GM21381 (cell line): ENCODE data around the gene CPO.
"Not testable (repeated sequence)": the region's sequence is repeated elsewhere in the genome, so short reads cannot be mapped to it uniquely, and the experiment has no call there.

Experiments used
- ATAC-seq: cut with Tn5 transposase; IDR thresholded peaks from one replicate; pipeline ENCODE4 v1.9.1; 2021; ENCODE audit warnings: mild to moderate bottlenecking, moderate library complexity; ENCODE audit not compliant: unreplicated experiment

CPO gene, protein sequence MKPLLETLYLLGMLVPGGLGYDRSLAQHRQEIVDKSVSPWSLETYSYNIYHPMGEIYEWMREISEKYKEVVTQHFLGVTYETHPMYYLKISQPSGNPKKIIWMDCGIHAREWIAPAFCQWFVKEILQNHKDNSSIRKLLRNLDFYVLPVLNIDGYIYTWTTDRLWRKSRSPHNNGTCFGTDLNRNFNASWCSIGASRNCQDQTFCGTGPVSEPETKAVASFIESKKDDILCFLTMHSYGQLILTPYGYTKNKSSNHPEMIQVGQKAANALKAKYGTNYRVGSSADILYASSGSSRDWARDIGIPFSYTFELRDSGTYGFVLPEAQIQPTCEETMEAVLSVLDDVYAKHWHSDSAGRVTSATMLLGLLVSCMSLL

DNA sequence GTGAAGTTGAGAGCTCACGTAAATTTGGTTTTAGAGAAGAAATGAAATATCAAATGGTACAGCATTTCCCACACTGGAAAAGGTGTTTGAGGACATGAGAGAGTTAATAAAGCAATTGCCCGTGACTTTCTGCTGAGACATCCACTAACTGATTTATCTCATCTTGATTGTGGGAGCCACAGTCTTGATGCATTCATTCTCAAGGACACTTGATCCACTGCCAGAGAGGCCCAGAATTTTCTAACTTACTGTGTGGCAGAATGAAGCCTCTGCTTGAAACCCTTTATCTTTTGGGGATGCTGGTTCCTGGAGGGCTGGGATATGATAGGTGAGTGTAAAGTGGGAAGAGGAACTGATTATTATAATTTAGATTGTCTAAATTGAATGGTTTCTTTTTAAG is at the start of gene CPO:
CPO (plus strand) TSS at position 179 of the 400 bp plus-strand sequence; CDS start at position 261, 82 bp downstream.
- ATAC-seq = no peak

DNA sequence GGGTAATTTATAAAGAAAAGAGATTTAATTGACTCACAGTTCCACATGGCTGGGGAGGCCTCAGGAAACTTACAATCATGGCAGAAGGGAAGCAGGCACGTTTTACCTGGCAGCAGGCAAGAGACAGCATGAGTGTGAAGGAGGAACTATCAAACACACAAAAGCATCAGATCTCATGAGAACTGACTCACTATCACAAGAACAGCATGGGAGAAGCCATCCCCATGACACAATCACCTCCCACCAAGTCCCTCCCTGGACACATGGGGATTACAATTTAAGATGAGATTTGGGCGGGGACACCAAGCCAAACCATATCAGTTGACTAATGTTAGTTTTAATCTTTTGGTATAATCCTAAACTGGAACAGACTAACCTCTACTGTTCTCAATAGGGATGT is 49.1 kb upstream of the CPO start:
- ATAC-seq = no peak

DNA sequence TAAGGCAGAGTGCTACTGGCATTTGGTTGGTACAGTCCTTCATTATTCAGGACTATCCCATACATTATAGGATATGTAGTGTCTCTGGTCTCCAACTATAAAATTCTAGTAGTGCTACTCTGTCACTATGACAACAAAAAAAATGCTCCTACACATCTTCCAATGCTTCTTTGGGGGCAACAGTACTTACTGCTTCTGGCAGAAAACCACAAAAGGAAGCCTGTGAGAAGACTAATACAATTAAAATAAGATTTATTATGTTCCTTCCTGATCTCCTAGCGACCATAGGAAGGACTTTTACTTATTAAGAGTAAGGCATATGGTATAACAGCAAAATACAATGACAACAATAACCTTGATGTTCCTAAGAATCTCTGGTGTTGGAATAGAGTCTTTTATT is 48.4 kb upstream of the CPO start:
- ATAC-seq = no peak

DNA sequence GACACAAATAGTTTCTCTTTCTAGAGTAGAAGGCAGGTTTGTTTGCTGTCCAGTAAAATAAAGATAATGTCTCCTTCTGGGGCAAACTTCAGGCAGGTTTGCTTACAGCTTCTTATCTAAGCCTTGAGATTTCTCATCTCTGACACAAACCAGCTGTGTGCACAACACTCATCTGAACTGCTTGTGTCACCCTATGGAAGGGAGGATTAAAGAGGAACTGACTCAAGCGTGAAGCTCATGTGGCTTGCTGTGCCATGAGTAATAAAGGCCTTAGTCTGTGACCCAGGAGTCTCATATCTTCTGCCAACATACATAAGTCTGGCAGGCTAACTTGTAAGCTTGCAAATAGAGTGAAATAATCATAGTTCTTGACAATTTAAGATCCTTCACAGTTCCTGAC is 24.2 kb upstream of the CPO start:
- no peak for ATAC-seq

DNA sequence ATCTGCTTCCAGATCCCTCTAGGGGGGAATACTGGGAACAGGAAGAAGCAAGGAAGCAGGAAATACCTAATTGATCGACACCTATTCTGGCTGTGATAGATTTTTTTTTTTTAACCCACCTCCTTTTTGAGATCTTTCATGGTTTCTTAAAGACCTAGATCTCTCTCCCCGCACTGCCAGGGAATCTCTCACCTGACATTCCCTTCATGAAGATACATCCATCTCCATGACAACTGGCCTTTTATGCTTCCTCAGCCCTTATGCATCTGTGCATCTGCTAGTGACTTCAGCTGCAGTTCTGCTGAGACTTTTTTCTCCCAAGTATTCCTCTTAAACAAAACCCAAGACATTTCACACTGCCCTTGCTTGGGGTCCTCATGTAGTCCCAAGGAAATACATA is 21.1 kb upstream of the CPO start:
- ATAC-seq = no peak

DNA sequence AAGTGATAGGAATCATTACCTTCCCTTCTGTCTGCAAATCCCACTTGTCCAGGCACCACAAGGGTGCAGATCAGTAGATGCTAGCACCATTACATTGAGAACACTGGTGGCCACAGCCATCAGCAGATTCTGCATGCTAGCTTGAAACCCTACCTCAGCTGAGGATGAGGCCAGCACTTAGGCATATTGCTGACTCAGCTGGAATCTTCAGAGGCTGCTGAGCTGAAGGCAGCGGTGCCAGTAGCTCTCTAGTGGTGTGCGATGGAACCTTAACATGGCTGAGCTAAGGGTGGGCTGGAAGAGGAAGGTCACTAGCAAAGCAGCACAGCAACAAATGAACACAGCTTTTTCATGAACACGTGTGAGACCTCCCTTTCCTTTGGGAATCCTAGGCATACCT is 19.0 kb upstream of the CPO start:
- ATAC-seq = no peak

DNA sequence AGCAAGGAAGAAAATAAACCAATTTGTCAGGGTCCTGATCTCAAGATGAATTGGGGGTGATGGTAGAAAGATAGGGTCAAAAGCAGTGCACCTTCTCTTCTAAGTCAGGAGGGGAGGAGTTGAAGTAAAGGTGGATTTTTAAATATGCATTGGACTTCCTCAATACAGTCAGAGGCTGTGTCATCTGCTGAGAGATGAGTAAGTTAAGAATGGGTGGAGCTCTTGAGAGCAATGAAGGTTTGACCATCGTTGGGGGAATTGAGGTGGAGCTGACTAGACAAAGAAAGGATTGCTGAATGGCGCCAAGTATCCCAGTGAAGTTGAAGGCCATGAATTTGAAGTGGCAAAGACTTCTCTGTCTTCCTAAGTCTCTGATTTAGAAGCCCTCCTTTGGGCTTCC is 18.4 kb upstream of the CPO start:
- no peak for ATAC-seq

DNA sequence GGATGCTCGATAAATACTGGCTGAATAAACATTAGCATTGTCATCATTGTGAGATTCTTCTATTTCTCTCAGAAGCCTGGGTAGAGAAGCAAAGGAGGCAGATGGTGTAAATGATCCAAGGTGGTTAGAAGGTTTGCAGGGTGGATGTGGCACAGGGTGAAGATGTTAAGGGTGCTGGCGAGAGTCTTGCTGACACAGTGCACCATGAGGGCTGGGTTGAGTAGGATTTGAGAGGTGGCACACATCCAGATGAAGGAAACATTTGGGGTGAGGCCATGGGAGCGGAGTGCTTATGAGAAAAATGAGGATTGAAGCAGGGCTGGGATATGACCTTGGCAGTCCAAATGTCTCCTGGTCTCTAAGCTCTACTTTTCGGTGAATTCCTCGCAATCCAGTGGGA is 17.8 kb upstream of the CPO start:
- no peak for ATAC-seq

DNA sequence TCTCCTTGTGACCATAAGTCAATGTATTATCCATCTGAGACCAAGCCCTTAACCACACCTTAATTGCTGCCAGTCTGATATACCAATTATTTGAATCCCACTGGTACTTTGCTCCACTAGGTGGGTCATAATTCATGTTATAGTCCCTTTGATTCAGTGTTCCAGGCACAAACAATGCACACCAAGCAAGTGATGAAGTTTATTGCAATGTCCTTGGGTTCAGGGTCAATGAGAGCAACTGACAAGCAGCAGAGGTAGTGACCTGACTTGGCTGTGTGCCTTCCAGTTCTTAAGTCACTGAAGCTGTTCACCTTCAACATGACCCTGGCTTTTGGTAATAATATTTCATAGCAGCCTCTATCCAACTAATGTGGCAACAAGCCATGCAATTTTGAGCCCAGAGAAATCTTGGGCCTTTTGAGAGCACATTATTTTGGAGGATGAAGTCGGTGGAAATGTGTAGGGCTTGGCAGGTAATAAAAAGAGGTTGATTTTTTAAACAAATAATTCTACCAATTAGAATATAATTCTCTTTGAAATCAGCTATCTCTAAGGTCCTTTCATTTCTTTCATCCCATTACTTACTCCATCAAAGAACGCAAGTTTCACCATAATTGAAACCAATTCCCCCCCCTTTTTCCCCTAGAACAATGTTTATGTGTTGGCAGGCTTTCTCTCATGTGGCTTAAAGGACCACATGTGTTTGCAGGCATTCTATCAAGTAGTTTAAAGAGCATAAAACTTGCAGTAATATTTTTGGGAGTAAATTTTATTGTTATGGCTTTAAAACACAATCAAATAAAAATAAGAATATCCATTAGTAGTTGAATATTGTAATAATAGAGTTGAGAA is 3.1 kb upstream of the CPO start:
- ATAC-seq = no peak

DNA sequence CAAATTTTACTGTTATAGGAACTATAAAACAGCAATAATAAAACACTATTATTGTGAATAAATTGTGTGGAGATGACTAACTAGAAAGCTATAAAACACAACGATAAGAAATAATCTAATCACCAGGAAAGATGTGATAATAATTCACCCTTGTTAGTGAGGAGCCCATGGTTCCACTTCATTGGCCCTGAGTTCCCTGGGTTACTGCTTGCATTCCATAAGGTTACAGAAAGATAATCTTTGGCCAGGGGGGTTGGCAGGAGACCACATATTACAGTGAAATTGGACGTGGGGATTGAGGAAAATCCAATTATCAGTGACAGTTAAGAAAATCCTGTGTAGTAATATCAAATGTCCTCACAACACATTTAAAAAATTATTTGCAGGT is 2.5 kb upstream of the CPO start:
- ATAC-seq = no peak

DNA sequence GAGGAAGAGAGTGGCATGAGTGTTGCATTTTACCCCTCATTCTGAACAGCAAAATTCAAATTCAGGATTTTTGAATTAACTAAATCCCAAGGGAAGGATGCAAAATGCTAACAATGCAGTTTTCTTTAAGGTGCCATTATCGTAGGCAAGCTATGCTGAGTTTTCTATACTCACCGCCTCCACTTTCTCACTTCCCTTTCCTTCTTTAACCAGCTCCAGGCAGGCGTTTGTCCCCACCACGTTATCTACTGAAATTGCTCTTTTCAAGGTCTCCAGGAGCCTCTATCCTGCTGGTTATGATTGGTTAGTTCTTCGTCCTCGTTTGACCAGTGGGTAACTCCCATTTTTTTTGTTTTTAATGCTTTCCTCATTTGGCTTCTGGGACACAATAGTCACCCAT is 1.8 kb upstream of the CPO start:
- peak; percentile 86 for ATAC-seq

DNA sequence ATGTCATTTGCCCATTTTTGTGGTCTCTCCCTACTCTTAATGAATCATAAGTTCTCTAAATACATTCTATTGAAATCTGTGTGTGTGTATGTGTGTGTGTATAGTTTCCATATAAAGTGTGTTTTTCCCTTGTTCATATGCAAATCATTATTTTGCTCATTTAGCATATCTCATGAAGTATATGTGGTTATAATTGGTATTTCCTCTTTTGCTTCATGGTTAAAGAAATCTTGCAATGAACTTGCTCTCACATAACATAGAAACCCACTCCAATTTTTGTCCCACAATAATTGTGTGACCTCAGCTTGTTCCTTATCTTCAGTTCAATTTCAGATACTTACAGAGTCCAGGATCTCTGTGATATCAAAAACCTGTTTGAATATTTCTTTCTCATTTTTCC is 1.2 kb downstream of the CPO start:
- no peak for ATAC-seq

DNA sequence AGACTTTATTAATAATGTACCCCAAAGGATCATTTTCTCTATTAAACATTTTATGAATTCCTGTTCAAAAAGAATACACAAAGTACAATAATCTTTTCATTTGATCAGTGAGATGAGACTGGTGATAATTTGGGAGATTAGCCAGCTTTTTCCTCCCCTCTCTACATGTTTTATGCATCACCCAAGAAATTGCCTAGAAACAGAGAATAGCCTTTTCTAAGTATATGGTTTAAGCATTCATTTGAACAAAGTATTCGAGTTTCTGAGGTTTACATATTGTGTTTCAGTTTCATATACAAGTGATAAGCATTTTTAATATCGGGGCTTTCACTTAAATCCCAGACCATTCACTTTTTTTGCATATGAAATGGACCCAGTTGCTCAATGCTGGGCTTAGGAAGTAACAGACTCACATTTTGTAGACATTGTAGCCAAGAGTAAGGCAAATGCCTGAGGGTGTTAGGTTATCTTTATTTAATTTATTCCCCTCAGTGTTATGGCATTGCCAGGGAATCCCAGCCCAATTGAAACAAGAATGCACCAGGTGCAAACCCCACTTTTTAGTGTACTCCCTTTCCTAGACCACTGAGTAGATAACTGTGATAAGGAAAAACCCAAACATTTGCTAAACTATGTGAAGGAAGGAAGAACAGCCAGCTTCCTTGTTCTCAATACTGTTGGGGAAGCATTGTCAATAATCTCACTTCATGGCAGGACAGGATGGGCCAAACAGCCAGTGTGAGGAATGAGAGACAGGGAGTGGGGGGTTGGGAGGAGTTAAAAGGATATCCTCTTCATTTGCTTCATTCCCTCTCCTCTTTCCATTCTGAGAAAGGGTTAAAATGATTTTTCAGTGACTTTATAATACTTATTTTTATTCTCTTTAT is 3.5 kb downstream of the CPO start:
- no peak for ATAC-seq

DNA sequence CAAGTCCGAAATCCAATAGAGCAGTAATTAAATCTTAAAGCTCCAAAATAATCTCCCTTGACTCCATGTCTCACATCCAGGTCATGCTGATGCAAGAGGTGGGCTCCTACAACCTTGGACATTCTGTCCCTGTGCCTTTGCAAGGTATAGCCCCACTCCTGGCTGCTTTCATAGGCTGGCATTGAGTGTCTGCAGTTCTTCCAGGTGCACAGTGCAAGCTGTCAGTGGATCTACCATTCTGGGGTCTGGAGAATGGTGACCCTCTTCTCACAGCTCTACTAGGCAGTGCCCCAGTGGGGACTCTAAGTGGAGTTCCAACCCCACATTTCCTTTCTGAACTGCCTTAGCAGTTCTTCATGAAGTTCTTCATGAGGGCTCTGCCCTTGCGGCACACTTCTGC is 14.1 kb downstream of the CPO start:
- not testable (repeated sequence) for ATAC-seq

DNA sequence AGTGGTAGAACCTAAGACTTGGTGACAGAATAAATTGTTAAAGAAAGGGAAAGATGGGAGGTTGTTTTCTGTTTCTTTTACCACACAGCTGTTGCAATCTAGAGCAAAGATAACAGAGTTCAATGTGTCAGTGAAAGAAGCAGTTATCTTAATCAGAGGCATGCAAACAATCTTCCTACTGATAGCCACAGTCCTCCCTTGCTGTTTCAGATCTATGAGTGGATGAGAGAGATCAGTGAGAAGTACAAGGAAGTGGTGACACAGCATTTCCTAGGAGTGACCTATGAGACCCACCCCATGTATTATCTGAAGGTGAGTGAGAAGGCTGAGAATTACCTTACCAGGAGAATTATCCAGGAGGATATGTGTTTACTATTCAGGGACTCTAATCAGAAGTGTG is 15.9 kb downstream of the CPO start:
- ATAC-seq = no peak

DNA sequence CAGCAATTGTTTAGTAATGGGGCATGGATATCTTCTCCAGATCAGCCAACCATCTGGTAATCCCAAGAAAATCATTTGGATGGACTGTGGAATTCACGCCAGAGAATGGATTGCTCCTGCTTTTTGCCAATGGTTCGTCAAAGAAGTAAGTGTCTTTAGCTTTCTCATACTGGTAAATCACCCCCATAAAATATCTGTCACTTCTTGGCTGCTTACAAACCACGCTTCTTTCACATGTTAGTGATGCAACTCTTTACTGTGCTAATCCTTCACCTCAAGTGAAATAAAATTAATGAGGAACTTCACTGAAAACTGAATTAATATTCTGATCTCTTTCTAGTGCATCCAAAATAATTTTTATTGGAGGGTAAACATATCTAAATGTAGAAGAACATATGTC is 18.9 kb downstream of the CPO start:
- ATAC-seq = no peak

DNA sequence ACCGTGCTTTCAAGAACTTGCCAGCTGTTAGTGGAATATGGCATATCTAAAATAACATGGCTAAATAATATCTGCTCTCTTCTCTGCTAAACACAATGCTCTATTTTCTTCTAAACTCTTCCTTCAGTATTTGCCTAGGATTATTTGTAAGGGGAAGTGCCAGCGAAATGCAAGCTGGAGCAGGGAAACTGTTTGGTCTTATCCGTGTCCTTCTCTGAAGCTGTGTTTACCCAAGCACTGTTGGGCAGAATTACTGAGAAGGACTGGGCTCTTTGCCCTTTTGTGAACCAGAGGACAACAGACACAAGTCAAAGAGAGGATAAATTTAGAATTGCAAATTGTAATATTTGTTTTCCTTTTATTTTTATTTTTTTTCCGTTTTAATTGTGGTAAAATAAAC is 23.6 kb downstream of the CPO start:
- no peak for ATAC-seq

DNA sequence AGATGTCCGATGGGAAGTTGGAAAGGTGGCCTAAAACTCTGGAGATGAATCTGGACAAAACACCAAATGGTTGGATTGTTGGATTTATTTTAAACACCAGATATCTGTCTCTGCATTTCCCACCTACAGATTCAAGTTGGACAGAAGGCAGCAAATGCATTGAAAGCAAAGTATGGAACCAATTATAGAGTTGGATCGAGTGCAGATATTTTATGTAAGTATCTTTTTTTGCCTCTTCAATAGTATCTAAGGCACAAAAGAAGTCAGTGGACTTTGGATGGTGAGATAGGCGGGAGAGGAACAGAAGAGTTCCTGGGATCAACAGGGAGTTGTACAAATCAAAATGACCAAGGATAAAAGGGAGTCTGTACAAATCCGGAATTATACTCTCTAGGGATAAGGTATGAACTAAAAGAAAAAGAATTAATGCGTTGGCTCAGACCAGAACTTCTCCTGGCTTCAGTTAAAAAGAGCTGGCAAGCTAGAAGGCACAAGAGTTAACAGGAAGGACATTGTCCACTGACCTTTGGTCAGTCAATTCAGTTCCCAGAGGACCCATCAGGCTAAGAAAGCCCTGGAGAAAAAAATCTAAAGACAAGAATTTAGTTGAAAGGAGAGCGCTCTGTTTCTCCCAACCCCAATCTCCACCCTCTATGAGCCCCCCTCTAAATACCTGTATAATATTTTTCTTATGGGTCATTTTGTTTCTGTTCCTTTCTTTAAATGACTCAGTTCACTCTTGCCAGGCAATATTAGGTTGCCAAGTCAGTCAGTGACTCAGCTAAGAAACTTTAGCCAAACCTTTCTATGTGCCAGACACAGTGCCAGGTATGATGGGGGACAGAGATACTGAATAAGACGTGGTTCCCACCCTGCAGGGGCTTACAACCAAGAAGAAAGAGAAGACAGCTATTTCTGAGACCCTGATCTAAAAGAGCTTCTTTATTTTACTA is 29.1 kb downstream of the CPO start:
- no peak for ATAC-seq

DNA sequence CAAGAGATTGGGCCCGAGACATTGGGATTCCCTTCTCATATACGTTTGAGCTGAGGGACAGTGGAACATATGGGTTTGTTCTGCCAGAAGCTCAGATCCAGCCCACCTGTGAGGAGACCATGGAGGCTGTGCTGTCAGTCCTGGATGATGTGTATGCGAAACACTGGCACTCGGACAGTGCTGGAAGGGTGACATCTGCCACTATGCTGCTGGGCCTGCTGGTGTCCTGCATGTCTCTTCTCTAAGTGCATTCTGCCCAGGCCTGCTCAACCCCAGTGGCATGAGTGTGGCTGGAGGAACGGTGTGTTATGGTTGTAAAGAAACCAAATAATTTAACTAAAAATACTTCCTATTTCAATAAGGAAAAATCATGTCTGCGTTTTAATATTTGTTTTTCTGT is 29.9 kb downstream of the CPO start:
- ATAC-seq = no peak
